GM10847 (cell line): ENCODE results near the gene OPA1.

Source experiments
- POLR2A ChIP-seq: IDR thresholded peaks from 2 replicates; pipeline ENCODE4 v1.6.1; 2011; ENCODE audit not compliant: insufficient read length; ENCODE audit errors: extremely low read depth

Gene OPA1

DNA sequence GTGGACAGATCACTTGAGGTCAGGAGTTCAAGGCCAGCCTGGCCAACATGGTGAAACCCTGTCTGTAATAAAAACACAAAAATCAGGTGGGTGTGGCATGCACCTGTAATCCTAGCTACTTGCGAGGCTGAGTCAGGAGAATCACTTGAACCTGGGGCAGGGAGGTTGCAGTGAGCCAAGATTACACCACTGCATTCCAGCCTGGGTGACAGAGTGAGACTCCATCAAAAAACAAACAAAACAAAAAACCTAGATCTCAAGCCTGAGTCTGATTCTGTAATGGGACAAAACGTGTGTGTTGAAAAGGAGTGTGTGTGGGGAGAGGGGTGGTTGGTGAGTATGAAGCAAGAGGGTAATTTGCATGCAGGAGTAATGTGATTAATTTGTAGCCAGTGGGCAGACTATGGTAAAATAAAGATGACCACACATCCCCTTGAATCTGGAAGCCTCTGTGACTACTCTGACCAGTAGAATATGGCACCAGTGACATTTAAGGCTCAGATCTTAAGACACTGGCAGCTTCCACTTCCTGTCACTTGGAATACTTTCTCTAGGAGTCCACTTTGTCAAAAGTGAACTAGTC is 18.4 kb upstream of the OPA1 start:
- no peak for TF ChIP-seq POLR2A

DNA sequence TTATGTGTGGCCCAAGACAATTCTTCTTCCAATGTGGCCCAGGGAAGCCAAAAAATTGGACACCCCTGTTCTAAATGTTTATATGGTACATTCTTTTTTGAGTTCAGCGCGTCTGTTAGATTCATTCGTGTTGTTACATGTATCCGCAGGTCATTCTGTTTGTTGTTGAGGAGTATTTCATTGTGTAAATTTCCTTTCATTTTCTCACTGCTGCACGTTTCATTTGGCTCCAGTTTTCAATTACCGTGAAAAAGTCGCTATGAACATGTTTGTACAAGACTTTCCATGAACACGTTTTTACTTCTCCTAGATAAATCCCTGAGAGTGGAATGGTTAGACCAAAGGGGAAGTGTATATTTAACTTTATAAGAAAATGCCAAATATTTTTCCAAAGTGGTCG is 7.5 kb upstream of the OPA1 start:
- no peak for TF ChIP-seq POLR2A

DNA sequence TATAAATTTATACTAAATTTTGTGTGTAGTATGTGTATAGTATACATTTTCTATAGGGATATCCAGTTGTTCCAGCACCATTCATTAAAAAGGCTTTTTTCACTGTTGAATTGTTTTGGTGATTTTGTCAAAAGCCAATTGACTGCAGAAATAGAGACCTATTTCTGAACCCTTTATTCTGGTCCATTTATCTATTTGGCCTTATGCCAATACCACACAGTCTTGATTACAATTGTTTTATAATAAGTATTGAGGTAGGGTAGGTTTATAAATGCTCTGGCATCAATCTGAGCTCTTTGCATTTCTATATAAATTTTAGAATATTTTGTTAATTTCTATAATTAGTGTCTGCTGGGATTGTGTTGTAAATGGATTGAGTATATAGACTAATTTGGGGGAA is 6.5 kb upstream of the OPA1 start:
- TF ChIP-seq POLR2A, result no peak

DNA sequence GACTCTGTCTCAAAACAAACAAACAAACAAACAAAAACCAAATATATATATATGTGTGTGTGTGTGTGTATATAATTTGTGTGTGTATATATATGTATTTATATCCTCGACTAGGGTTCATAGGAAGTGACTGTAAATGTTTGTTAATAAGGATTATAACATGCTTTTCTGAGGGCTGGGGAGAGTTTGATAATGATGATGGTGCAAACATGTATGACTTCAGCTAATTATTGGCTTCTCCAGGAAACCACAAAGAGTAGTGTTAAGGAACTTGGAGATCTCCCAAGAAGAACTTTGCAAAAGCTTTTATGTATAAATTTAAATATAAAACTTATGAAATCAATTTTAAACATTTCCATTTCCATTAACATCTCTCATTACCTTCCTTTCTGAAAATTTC is 3.9 kb upstream of the OPA1 start:
- no peak for TF ChIP-seq POLR2A

DNA sequence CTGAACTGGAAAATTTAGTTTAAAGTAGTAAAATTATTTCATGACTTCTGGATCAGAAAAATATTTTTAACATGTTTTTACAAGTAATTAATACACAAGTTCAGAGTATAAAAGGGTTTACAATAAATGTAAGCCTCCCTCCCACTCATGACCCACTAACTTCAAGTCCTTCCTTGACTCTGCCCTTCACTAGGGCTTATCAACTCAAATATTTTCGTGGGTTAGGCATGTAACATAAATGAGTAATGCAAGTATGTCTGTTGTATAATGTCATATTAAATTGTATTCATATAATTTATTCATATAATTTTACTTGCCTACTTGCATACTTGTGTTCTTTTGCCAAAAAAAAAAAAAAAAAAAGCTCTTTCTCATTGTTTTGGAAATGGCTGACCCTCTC is 3.4 kb upstream of the OPA1 start:
- TF ChIP-seq POLR2A, result no peak

DNA sequence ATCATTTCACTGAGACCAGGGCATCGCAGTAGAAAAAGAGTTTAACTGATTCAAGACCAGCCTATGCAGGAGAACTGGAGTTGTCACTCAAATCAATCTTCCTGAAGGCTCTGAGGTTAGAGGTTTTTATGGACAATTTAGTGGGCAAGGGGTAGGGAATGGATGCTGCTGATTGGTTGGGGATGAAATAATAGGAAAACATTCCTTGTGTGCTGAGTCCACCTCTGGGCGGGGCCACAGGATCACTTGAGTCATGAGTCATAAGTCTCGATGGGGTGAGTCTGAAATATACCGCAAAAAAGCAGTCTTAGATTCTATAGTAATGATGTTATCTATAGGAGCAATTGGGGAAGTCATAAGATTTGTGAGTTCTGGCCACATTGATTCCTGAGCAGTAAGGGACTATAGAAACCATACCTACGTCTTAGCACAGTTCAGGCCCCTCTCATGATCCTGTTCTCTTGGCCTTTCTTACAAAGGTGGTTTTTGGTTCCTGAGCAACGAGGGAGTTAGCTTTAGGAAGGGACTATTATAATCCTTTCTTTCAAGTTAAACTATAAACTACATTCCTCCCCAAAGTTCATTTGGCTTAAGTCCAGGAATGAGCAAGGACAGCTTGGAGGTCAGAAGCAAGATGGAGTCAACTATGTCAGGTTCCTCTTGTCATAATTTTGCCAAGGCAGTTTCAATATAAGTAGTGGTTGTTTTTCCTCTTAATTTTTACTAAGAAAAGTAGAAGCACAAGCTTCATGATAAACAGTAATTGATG is 2.7 kb upstream of the OPA1 start:
- no peak for TF ChIP-seq POLR2A

DNA sequence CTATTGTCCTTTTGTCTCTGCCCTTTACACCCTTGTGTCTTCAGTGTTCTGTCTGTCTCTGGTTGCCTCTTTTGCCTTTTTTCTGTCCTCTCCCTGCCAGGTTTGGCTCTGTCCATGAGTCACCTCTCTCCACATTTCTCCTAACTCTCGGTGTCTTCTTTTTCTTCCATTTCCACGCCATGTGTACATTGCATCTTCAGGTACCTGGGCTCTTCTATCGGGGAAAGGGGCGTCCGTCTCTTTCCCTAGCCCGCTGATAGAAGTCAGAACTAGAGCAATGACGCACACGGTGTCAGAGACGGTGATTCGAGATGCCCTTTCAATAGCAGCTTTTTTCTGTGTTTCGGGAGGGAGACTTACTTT is 641 bp downstream of the OPA1 start:
- TF ChIP-seq POLR2A, result no peak

DNA sequence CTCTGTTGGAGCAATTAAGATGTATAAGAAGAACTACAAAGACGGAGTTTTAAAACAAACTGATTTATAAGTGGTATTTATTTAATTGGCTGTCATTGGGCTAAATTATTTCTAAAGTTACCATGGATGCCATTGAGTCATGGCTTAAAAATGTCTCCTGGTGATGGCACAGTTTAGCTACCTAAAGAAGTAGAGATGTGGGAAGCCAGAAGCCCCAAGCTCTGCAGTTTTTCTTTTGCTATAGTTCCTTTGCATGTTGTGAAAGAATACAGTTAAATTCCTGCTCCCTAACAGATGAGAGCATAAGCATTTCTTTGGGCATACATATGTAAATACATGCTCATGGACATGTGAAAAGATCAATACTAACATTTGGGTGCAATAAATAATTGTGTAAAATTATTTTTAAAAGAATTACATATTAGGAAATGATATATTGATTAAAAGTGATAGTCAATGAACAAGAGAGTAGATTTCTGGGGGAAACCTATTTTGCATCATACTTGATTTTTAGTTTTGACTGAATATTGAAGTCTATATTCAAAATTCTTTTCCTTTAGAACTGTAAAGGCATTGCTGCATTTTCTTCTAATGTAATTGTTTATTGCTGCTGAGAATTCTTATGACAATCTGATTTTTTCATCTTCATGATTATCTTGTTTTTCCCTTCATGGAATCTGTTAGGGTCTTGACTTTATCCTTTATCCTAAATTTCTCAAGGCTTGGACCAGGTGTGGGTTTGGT is 2.1 kb downstream of the OPA1 start:
- no peak for TF ChIP-seq POLR2A

DNA sequence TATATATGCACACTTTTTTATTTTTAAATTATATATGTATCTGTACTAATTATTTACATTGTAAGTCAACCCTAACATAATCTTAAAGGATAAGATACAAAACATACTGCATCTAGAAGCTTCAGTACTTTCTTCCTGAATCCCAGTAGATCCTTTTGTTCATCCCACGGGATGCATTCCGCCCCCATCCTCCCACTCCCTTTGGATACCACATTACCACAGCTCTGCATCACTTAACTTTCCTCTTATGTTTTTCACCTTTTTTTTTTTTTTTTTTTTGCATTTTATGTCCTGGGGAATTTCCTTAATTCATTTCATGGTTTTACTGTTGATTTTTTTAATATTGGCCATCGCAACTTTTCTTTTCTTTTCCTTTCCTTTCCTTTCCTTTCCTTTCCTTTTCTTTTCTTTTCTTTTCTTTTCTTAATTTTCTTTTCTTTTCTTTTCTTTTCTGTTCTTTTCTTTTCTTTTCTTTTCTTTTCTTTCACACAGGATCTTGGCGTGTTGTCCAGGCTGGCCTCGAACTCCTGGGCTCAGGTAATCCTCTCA is 3.0 kb downstream of the OPA1 start:
- TF ChIP-seq POLR2A, result no peak

DNA sequence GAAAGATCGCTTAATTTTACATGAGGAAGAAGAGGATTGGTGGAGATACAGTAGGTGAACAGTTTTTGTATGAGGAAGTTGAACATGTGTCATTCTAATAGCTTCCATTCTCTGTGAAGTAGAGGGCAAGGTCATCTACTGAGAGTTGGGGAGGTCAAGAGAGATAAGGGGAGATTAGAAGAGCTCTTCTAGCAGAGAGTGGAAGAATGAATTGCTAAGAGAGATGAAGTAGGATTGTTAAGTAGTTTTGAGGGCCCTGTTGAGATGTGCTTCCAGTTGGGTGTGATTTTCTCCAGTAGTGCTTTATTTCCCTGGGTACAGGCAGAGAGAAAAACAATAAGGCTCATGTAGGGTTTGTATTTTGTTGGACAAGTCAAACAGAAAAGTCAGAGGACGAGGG is 5.2 kb downstream of the OPA1 start:
- no peak for TF ChIP-seq POLR2A

DNA sequence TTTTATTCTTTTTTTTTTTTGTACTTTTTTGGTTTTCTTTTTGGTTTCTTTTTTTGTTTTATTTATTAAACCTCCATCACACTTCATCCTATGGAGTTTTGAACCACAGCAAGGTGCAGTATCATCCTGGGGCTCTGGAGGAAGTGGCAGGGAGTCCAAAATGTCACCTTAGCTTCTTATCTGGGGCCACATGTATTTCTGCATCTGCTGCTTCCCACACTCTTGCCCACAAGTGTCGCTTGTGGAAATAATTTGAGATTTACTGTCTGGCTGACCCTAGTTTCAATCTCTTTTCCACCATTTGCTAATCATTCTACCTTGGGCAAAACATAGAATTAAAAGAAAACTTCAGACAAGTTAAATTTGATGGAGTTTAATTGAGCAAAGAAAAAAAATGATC is 6.4 kb downstream of the OPA1 start:
- no peak for TF ChIP-seq POLR2A

DNA sequence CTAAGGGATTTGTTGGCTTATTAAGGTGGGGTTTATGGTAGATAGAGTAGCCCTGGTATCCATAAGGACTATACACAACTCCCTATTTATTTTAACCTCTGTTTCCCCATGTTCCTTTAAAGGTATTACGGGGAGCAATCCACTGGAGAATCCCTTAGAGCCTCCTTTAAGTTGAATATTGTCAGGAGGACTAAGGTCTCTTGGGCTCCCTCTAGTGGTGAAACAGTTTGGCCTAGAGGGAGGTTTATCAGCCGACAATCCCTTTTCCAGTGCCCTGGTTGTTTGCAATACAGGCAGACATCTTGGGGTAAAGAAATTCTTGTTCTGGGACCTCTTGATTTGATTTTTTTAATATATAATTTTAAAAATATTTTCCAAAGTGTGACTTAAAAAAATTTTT is 12.9 kb downstream of the OPA1 start:
- no peak for TF ChIP-seq POLR2A

DNA sequence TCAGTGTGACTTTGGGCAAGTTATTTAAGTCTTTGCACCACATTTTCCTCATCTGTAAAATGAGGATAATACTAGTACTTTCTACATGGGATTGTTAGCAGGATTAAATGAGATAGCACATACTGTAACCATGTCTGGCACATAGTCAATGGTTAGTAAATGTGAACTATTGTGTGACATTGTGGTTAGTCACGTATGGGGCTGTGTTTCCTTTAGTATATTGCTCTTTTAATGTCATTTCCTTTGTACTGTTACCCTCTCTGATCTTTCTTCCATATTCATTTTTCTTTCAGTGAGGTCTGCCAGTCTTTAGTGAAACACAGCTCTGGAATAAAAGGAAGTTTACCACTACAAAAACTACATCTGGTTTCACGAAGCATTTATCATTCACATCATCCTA is 21.4 kb downstream of the OPA1 start:
- TF ChIP-seq POLR2A, result no peak

DNA sequence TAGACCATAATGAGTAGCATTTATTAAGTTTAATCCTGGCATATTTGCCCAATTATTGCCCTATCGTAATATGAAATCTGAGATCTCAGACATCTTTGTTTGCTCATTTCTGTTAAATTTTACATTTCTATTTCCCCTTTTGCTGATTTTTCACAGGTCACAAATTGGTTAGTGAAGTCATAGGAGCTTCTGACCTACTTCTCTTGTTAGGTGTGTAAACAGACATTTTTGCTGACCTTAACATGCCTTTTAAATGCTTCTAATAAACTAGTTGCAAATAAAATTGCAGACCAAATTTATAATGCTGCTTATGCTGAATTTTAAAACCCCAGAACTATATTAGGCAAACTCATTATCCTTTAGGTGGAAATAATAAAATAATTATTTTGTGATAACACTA is 24.6 kb downstream of the OPA1 start:
- no peak for TF ChIP-seq POLR2A

DNA sequence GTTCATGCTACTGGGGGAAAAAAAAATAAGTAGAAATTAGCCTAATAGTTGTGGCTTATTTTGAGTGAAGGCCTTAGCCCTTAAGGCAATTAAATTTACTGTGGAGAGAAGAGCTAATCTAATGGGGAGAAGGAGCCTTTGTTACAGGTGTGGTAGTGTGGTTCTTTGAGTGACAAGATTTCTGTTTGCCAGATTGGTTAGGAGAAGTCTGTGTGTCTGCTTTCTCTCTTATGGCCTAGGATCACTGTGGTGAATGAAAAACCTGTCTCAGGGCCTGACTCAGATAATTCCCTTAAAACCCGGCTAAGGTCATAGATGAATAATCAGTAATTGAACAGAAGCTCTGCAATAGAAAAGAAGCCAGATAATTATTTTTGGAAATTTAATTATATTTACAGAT is 27.0 kb downstream of the OPA1 start:
- TF ChIP-seq POLR2A, result no peak

DNA sequence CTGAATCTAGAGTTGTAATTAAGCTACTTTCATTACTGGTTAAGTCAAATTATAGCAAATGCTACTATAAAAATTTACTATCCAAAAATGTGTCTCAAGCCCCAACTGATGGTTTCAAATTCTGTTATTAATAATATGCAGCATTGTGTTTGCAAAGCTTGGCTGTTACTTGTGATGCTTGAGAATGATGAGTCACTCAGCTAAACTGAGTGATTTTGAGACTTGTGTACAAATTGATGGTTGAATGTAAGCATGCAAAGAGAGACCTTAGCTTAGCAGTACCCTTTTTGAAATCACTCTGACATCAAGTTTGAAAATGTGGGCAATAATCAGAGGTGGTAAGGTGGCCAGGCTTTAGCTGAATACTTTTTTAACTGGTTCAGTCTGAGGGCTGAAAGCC is 27.6 kb downstream of the OPA1 start:
- TF ChIP-seq POLR2A, result no peak
